Skeletal muscle satellite cell (primary cell): ENCODE results near the gene PACRG.

ENCODE experiments used
- H3K27me3 ChIP-seq: 2 replicates; pipeline ENCODE4 v1.7.0; 2013; ENCODE audit warnings: low read length; ENCODE audit not compliant: control insufficient read depth, insufficient read depth
- H3K36me3 ChIP-seq: 2 replicates; pipeline ENCODE4 v1.7.0; 2013; ENCODE audit warnings: mild to moderate bottlenecking, control low read depth, low read length; ENCODE audit not compliant: insufficient read depth
- H3K4me1 ChIP-seq: 2 replicates; pipeline ENCODE4 v1.7.0; 2013; ENCODE audit warnings: low read length; ENCODE audit not compliant: control insufficient read depth, insufficient read depth
- H3K4me2 ChIP-seq: 2 replicates; pipeline ENCODE4 v1.7.0; 2013; ENCODE audit warnings: mild to moderate bottlenecking, low read length
- H3K4me3 ChIP-seq: 2 replicates; pipeline ENCODE4 v1.7.0; 2013; ENCODE audit warnings: low read length
- H3K9ac ChIP-seq: 2 replicates; pipeline ENCODE4 v1.7.0; 2013; ENCODE audit warnings: mild to moderate bottlenecking, low read depth, low read length, moderate library complexity
- H3K9me3 ChIP-seq: replicated peaks from 2 replicates; pipeline ENCODE4 v1.7.0; 2013; ENCODE audit warnings: mild to moderate bottlenecking, control low read depth, low read length

The PACRG gene

GRCh38 chr6:163126741-163127140 lies 399.0 kb downstream of the PACRG start:
- Histone ChIP-seq H3K4me1 (no peaks in the 10 kb centered on the region), H3K36me3 (no peaks in the 10 kb centered on the region), H3K9ac (no peak overlapping the region), H3K4me3 (no peak overlapping the region), H3K9me3 (no peaks in the 10 kb centered on the region), H3K4me2 (no peak overlapping the region), H3K27me3 (no peaks in the 10 kb centered on the region)

- H3K9ac ChIP-seq: no peak overlapping the region
- H3K4me2 ChIP-seq: no peak overlapping the region
- no peaks in the 10 kb centered on the region for H3K9me3 ChIP-seq
- no peak overlapping the region for H3K4me3 ChIP-seq
- peaks cover 3% of the 10 kb centered on the region for H3K4me1 ChIP-seq
- H3K27me3 ChIP-seq: no peaks in the 10 kb centered on the region
- H3K36me3 ChIP-seq: no peaks in the 10 kb centered on the region
These were observed 399.8 kb downstream of the PACRG start for GRCh38 chr6:163127587-163127986.

GRCh38 chr6:163128324-163128723 lies 400.6 kb downstream of the PACRG start:
- Histone ChIP-seq H3K4me2 (no peak overlapping the region), H3K4me1 (peaks cover 3% of the 10 kb centered on the region), H3K27me3 (no peaks in the 10 kb centered on the region), H3K36me3 (no peaks in the 10 kb centered on the region), H3K4me3 (no peak overlapping the region), H3K9me3 (no peaks in the 10 kb centered on the region), H3K9ac (no peak overlapping the region)

GRCh38 chr6:163132050-163132750 lies 404.4 kb downstream of the PACRG start:
- H3K4me3 ChIP-seq: no peak overlapping the region
- no peaks in the 10 kb centered on the region for H3K9me3 ChIP-seq
- no peaks in the 10 kb centered on the region for H3K27me3 ChIP-seq
- no peak overlapping the region for H3K9ac ChIP-seq
- no peaks in the 10 kb centered on the region for H3K36me3 ChIP-seq
- H3K4me2 ChIP-seq: no peak overlapping the region
- peaks cover 3% of the 10 kb centered on the region for H3K4me1 ChIP-seq

- no peak overlapping the region for H3K4me2 ChIP-seq
- no peaks in the 10 kb centered on the region for H3K36me3 ChIP-seq
- no peak overlapping the region for H3K9ac ChIP-seq
- H3K9me3 ChIP-seq: no peaks in the 10 kb centered on the region
- H3K4me1 ChIP-seq: peaks cover 3% of the 10 kb centered on the region
- no peaks in the 10 kb centered on the region for H3K27me3 ChIP-seq
- no peak overlapping the region for H3K4me3 ChIP-seq
These were observed 405.2 kb downstream of the PACRG start for GRCh38 chr6:163133017-163133416.

GRCh38 chr6:163133691-163134090 lies 405.9 kb downstream of the PACRG start:
- H3K9me3 ChIP-seq: no peaks in the 10 kb centered on the region
- H3K36me3 ChIP-seq: no peaks in the 10 kb centered on the region
- H3K27me3 ChIP-seq: no peaks in the 10 kb centered on the region
- no peak overlapping the region for H3K4me2 ChIP-seq
- no peak overlapping the region for H3K9ac ChIP-seq
- no peak overlapping the region for H3K4me3 ChIP-seq
- peaks cover 3% of the 10 kb centered on the region for H3K4me1 ChIP-seq

GRCh38 chr6:163136681-163137397 lies 409.1 kb downstream of the PACRG start:
- Histone ChIP-seq H3K4me3 (no peak overlapping the region), H3K4me2 (no peak overlapping the region), H3K4me1 (peaks cover 3% of the 10 kb centered on the region), H3K36me3 (no peaks in the 10 kb centered on the region), H3K9me3 (no peaks in the 10 kb centered on the region), H3K27me3 (no peaks in the 10 kb centered on the region), H3K9ac (no peak overlapping the region)

- no peaks in the 10 kb centered on the region for H3K9me3 ChIP-seq
- H3K36me3 ChIP-seq: no peaks in the 10 kb centered on the region
- H3K4me1 ChIP-seq: peaks cover under 1% of the 10 kb centered on the region
- H3K9ac ChIP-seq: no peak overlapping the region
- H3K4me3 ChIP-seq: no peak overlapping the region
- no peak overlapping the region for H3K4me2 ChIP-seq
- H3K27me3 ChIP-seq: no peaks in the 10 kb centered on the region
These were observed 409.7 kb downstream of the PACRG start for GRCh38 chr6:163137398-163137881.

- H3K9me3 ChIP-seq: no peaks in the 10 kb centered on the region
- no peaks in the 10 kb centered on the region for H3K27me3 ChIP-seq
- no peaks in the 10 kb centered on the region for H3K4me1 ChIP-seq
- no peak overlapping the region for H3K4me2 ChIP-seq
- H3K9ac ChIP-seq: no peak overlapping the region
- H3K4me3 ChIP-seq: no peak overlapping the region
- no peaks in the 10 kb centered on the region for H3K36me3 ChIP-seq
These were observed 418.3 kb downstream of the PACRG start for GRCh38 chr6:163146036-163146435.

GRCh38 chr6:163147994-163148393 lies 420.2 kb downstream of the PACRG start:
- Histone ChIP-seq H3K27me3 (no peaks in the 10 kb centered on the region), H3K9ac (no peak overlapping the region), H3K36me3 (no peaks in the 10 kb centered on the region), H3K4me2 (no peak overlapping the region), H3K9me3 (no peaks in the 10 kb centered on the region), H3K4me1 (no peaks in the 10 kb centered on the region), H3K4me3 (no peak overlapping the region)

- no peak overlapping the region for H3K4me3 ChIP-seq
- H3K27me3 ChIP-seq: no peaks in the 10 kb centered on the region
- no peak overlapping the region for H3K4me2 ChIP-seq
- H3K9me3 ChIP-seq: no peaks in the 10 kb centered on the region
- no peaks in the 10 kb centered on the region for H3K4me1 ChIP-seq
- H3K36me3 ChIP-seq: no peaks in the 10 kb centered on the region
- H3K9ac ChIP-seq: no peak overlapping the region
These were observed 420.9 kb downstream of the PACRG start for GRCh38 chr6:163148451-163149278.
